Measurements from ENCODE around the gene FCN1.

Gene FCN1

GRCh38 chr9:134936346-134937163 is 18.8 kb upstream of the FCN1 start:
- no peaks in the 10 kb centered on the region for H3K79me2 ChIP-seq (ENCODE audit: control insufficient read depth, insufficient read depth, low read length, unreplicated experiment)
- H3K36me3 ChIP-seq (ENCODE audit: insufficient read depth, low read length) = no peaks in the 10 kb centered on the region
- H3K27ac ChIP-seq (ENCODE audit: low read depth, low read length) = no peak overlapping the region
- H3K27me3 ChIP-seq (ENCODE audit: insufficient read depth, low read length) = peaks cover 88% of the 10 kb centered on the region
- H3K4me3 ChIP-seq (ENCODE audit: low read depth, low read length) = no peak overlapping the region
- no peak overlapping the region for H2AFZ ChIP-seq (ENCODE audit: low read length, unreplicated experiment)
- H3K4me1 ChIP-seq (ENCODE audit: control insufficient read depth, insufficient read depth, low read length, unreplicated experiment) = no peaks in the 10 kb centered on the region

DNA sequence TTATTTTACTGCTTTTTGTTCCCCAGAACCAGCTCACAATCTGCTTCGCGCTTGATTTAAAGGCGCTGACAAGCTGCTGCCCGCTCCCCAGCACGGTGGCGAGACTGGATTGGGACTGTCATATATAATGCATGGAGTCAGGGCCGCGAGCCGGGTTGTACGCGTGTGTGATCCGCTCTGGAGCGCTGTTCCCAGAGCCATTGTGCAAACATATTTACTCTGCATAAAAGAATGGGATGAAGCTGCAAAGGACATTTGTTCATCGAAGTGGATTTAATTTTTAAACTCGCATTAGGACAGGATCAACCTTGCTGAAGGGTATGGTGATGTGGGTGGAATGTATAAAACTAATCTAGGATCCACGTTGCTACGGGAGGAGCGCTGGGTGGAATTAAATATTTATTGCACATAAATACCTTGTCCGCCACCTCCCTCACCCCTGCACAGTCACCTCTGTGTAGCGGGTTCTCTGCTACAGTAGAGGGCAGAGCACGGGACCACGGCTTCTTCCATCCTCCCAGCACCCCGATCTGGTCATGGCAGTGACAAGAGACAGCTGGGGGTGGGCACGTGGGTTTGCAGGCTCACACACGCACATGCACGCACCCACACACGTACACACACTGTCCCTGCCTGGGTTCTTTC is 18.1 kb upstream of the FCN1 start:
- Histone ChIP-seq H3K4me3 (ENCODE audit: low read depth, low read length) (no peak overlapping the region), H3K4me1 (ENCODE audit: control insufficient read depth, insufficient read depth, low read length, unreplicated experiment) (no peaks in the 10 kb centered on the region), H3K27me3 (ENCODE audit: insufficient read depth, low read length) (peaks cover 89% of the 10 kb centered on the region), H2AFZ (ENCODE audit: low read length, unreplicated experiment) (no peak overlapping the region), H3K79me2 (ENCODE audit: control insufficient read depth, insufficient read depth, low read length, unreplicated experiment) (no peaks in the 10 kb centered on the region), H3K36me3 (ENCODE audit: insufficient read depth, low read length) (no peaks in the 10 kb centered on the region), H3K27ac (ENCODE audit: low read depth, low read length) (no peak overlapping the region)

- Histone ChIP-seq H3K79me2 (ENCODE audit: control insufficient read depth, insufficient read depth, low read length, unreplicated experiment) (no peaks in the 10 kb centered on the region), H3K27ac (ENCODE audit: low read depth, low read length) (no peak overlapping the region), H3K27me3 (ENCODE audit: insufficient read depth, low read length) (peaks cover 86% of the 10 kb centered on the region), H3K36me3 (ENCODE audit: insufficient read depth, low read length) (no peaks in the 10 kb centered on the region), H3K4me1 (ENCODE audit: control insufficient read depth, insufficient read depth, low read length, unreplicated experiment) (no peaks in the 10 kb centered on the region), H2AFZ (ENCODE audit: low read length, unreplicated experiment) (no peak overlapping the region), H3K4me3 (ENCODE audit: low read depth, low read length) (no peak overlapping the region)
Measured at GRCh38 chr9:134935056-134935640, 17.4 kb upstream of the FCN1 start.

DNA sequence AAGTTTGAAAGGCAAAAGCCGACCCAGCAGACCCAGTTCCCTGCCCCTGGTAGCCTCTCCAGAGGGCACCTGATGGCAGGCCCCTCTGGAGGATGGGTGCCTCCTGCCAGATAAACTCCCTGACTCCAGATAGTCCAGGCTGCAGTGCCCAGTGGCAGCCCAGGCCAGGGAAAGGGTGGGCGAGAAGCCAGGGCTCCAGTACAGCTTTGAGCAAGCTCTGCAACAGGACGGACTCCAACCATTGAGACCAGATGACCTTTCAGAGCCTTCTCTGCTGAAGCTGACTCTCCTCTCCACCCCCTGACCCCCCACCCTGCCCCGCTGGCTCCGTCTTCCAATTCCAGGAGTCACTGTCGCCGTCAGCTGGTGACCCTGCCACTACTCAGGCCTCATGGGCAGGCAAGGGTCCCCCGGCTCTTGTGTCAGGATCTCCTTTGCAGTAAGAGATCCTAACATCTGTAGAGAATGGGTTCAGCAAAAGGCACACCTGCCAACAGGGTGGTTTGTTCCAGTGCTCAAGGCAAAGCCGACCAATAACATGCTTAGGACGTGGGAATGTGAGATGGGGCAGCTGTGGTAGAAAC is 15.5 kb upstream of the FCN1 start:
- H3K27ac ChIP-seq (ENCODE audit: low read depth, low read length) = no peak overlapping the region
- H3K27me3 ChIP-seq (ENCODE audit: insufficient read depth, low read length) = peaks cover 88% of the 10 kb centered on the region
- no peaks in the 10 kb centered on the region for H3K4me1 ChIP-seq (ENCODE audit: control insufficient read depth, insufficient read depth, low read length, unreplicated experiment)

GRCh38 chr9:134932606-134933005 is 14.9 kb upstream of the FCN1 start:
- Histone ChIP-seq H3K4me1 (ENCODE audit: control insufficient read depth, insufficient read depth, low read length, unreplicated experiment) (no peaks in the 10 kb centered on the region), H3K27ac (ENCODE audit: low read depth, low read length) (no peak overlapping the region), H3K27me3 (ENCODE audit: insufficient read depth, low read length) (peaks cover 83% of the 10 kb centered on the region), H2AFZ (ENCODE audit: low read length, unreplicated experiment) (no peak overlapping the region), H3K79me2 (ENCODE audit: control insufficient read depth, insufficient read depth, low read length, unreplicated experiment) (no peaks in the 10 kb centered on the region), H3K36me3 (ENCODE audit: insufficient read depth, low read length) (no peaks in the 10 kb centered on the region), H3K4me3 (ENCODE audit: low read depth, low read length) (no peak overlapping the region)

More for the DNA sequence above, 15.5 kb upstream of the FCN1 start:
- Histone ChIP-seq H3K36me3 (ENCODE audit: insufficient read depth, low read length) (no peaks in the 10 kb centered on the region), H2AFZ (ENCODE audit: low read length, unreplicated experiment) (no peak overlapping the region), H3K4me3 (ENCODE audit: low read depth, low read length) (no peak overlapping the region), H3K79me2 (ENCODE audit: control insufficient read depth, insufficient read depth, low read length, unreplicated experiment) (no peaks in the 10 kb centered on the region)

DNA sequence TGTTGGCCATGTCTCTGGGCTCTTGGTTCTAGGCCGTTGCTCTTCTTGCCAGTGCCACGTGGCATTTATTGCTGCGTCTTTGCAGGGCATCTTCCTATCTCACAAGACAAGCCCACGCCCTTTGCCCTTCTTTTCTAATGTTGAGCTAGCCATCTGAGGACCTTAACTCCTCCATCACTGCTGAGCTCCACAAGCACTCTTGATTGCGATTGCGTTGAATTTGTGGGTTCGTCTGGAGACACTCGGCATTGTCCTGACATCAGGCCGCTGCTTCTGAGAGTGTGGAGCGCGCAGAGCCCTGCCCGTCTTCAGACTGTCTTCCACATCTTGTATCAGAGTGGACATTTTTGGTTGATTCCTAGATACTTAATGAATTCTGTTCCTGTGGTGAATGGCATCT is 14.5 kb upstream of the FCN1 start:
- no peaks in the 10 kb centered on the region for H3K4me1 ChIP-seq (ENCODE audit: control insufficient read depth, insufficient read depth, low read length, unreplicated experiment)
- H3K27ac ChIP-seq (ENCODE audit: low read depth, low read length) = no peak overlapping the region
- H3K79me2 ChIP-seq (ENCODE audit: control insufficient read depth, insufficient read depth, low read length, unreplicated experiment) = no peaks in the 10 kb centered on the region
- no peak overlapping the region for H2AFZ ChIP-seq (ENCODE audit: low read length, unreplicated experiment)
- no peaks in the 10 kb centered on the region for H3K36me3 ChIP-seq (ENCODE audit: insufficient read depth, low read length)
- peaks cover 78% of the 10 kb centered on the region for H3K27me3 ChIP-seq (ENCODE audit: insufficient read depth, low read length)
- H3K4me3 ChIP-seq (ENCODE audit: low read depth, low read length) = no peak overlapping the region

DNA sequence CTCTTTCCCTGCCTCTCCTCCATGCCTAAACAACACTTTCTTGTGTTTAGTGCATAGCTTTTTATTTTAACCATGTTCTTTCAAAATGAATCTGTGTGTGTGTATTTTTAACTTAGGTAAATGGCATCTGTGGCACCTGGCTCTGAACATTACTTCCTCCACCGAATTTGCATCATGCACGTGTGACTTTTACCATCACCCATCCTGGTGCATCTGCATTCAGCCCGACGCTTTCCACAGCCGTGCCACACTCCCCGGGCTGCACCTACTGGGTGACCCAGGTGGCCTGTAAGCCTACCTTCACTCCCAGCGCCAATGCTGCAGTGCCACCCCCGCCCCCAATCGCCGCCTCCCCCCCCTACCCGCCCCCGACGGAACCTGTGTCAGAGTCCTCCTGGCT is 12.7 kb upstream of the FCN1 start:
- Histone ChIP-seq H3K4me3 (ENCODE audit: low read depth, low read length) (no peak overlapping the region), H3K36me3 (ENCODE audit: insufficient read depth, low read length) (no peaks in the 10 kb centered on the region), H3K79me2 (ENCODE audit: control insufficient read depth, insufficient read depth, low read length, unreplicated experiment) (no peaks in the 10 kb centered on the region), H3K27me3 (ENCODE audit: insufficient read depth, low read length) (peaks cover 61% of the 10 kb centered on the region), H3K27ac (ENCODE audit: low read depth, low read length) (no peak overlapping the region), H2AFZ (ENCODE audit: low read length, unreplicated experiment) (no peak overlapping the region), H3K4me1 (ENCODE audit: control insufficient read depth, insufficient read depth, low read length, unreplicated experiment) (no peaks in the 10 kb centered on the region)

- Histone ChIP-seq H3K27ac (ENCODE audit: low read depth, low read length) (no peak overlapping the region), H3K4me1 (ENCODE audit: control insufficient read depth, insufficient read depth, low read length, unreplicated experiment) (no peaks in the 10 kb centered on the region), H2AFZ (ENCODE audit: low read length, unreplicated experiment) (no peak overlapping the region)
Measured at GRCh38 chr9:134929193-134930158, 11.8 kb upstream of the FCN1 start.

GRCh38 chr9:134928436-134929192 is 10.9 kb upstream of the FCN1 start:
- peaks cover 50% of the 10 kb centered on the region for H3K27me3 ChIP-seq (ENCODE audit: insufficient read depth, low read length)
- H3K4me3 ChIP-seq (ENCODE audit: low read depth, low read length) = no peak overlapping the region
- H3K27ac ChIP-seq (ENCODE audit: low read depth, low read length) = no peak overlapping the region
- no peaks in the 10 kb centered on the region for H3K4me1 ChIP-seq (ENCODE audit: control insufficient read depth, insufficient read depth, low read length, unreplicated experiment)
- H3K36me3 ChIP-seq (ENCODE audit: insufficient read depth, low read length) = no peaks in the 10 kb centered on the region
- H3K79me2 ChIP-seq (ENCODE audit: control insufficient read depth, insufficient read depth, low read length, unreplicated experiment) = no peaks in the 10 kb centered on the region
- no peak overlapping the region for H2AFZ ChIP-seq (ENCODE audit: low read length, unreplicated experiment)

More at GRCh38 chr9:134929193-134930158, 11.8 kb upstream of the FCN1 start:
- no peaks in the 10 kb centered on the region for H3K79me2 ChIP-seq (ENCODE audit: control insufficient read depth, insufficient read depth, low read length, unreplicated experiment)
- no peak overlapping the region for H3K4me3 ChIP-seq (ENCODE audit: low read depth, low read length)
- H3K36me3 ChIP-seq (ENCODE audit: insufficient read depth, low read length) = no peaks in the 10 kb centered on the region
- peaks cover 51% of the 10 kb centered on the region for H3K27me3 ChIP-seq (ENCODE audit: insufficient read depth, low read length)

All from ACC112 (cell line).